B cell (primary cell): ENCODE measurements around the gene TSPAN16. TPM values are rescaled to one million over a fixed set of nuclear protein-coding genes. Genes with fewer than 3 reads are reported as not detected.

Experiments
- ATAC-seq: fragments of 200-7000 bp; cut with Tn5 transposase; one replicate; pipeline ENCODE4 v1.10.0; 2021; ENCODE audit warnings: low read depth, mild to moderate bottlenecking, moderate number of reproducible peaks, moderate library complexity
- CTCF ChIA-PET: fragments of 350-600 bp; sonication (Branson Sonifier 250); formaldehyde crosslinking; loops from one replicate; lab custom pipeline; 2021; ENCODE audit warnings: antibody characterized with exemption, inconsistent platforms; lab: Charles Lee
- POLR2A ChIA-PET: fragments of 350-600 bp; sonication (Branson Sonifier 250); formaldehyde crosslinking; loops from one replicate; lab custom pipeline; 2021; ENCODE audit warnings: antibody characterized with exemption; lab: Charles Lee
- DNase-seq: peaks from one replicate; pipeline ENCODE4 v3.0.0; 2013
- H2AFZ ChIP-seq: 2 replicates; pipeline ENCODE4 v1.6.1; 2012; ENCODE audit warnings: mild to moderate bottlenecking, low read depth, low read length; ENCODE audit not compliant: insufficient read depth, poor library complexity, severe bottlenecking
- H3K27ac ChIP-seq, 2 donors: 1 replicate in 1 of 2; 2 replicates in 1 of 2; pipeline ENCODE4 v1.5.1; 2012 to 2013; ENCODE audit warnings: low read length in 2 of 2, mild to moderate bottlenecking in 2 of 2, moderate library complexity in 1 of 2
- H3K27me3 ChIP-seq, 4 experiments: fragments of 200-600 bp in 1 of 4; sonication (generic) in 1 of 4; replicated peaks in 1 of 4; 1 replicate in 2 of 4; 2 replicates in 2 of 4; pipeline versions ENCODE4 v1.6.1 to v1.7.0; 2013 to 2016; ENCODE audit warnings: low read length in 3 of 4, mild to moderate bottlenecking in 2 of 4, mixed read lengths in 1 of 4, moderate library complexity in 1 of 4; ENCODE audit not compliant: insufficient read depth in 4 of 4, control insufficient read depth in 3 of 4; ENCODE audit errors: control extremely low read depth in 1 of 4
- H3K36me3 ChIP-seq, 2 experiments: replicated peaks in 1 of 2; 1 replicate in 1 of 2; 2 replicates in 1 of 2; pipeline versions ENCODE4 v1.6.1 to v1.7.1; 2013; ENCODE audit warnings: low read length in 1 of 2; ENCODE audit not compliant: insufficient read depth in 2 of 2, control insufficient read depth in 1 of 2; ENCODE audit errors: control extremely low read depth in 1 of 2, extremely low read depth in 1 of 2
- H3K4me1 ChIP-seq, 2 donors: fragments of 200-600 bp in 1 of 2; sonication (generic) in 1 of 2; 1 replicate in 1 of 2; 2 replicates in 1 of 2; pipeline versions ENCODE4 v1.5.1 to v1.6.1; 2013 to 2017; ENCODE audit warnings: low read length in 2 of 2; ENCODE audit not compliant: control insufficient read depth in 2 of 2, insufficient read depth in 2 of 2
- H3K4me2 ChIP-seq: replicated peaks from 2 replicates; pipeline ENCODE3; 2012; ENCODE audit warnings: mild to moderate bottlenecking, low read depth, low read length; ENCODE audit not compliant: poor library complexity, severe bottlenecking
- H3K4me3 ChIP-seq, 5 experiments: fragments of 200-600 bp in 1 of 5; sonication (generic) in 1 of 5; 1 replicate in 3 of 5; 2 replicates in 2 of 5; pipeline versions ENCODE4 v1.5.1 to v1.7.0; 2011 to 2016; ENCODE audit warnings: low read length in 4 of 5, mild to moderate bottlenecking in 4 of 5, low read depth in 2 of 5, control low read depth in 1 of 5, moderate library complexity in 1 of 5; ENCODE audit not compliant: insufficient read depth in 1 of 5; ENCODE audit errors: control extremely low read depth in 1 of 5, extremely low read depth in 1 of 5
- H3K79me2 ChIP-seq: fragments of 200-600 bp; sonication (generic); one replicate; pipeline ENCODE4 v1.6.0; 2016; ENCODE audit warnings: low read length; ENCODE audit not compliant: control insufficient read depth, insufficient read depth
- H3K9ac ChIP-seq: fragments of 200-600 bp; sonication (generic); 2 replicates; pipeline ENCODE4 v1.6.1; 2017; ENCODE audit warnings: mild to moderate bottlenecking, low read length, moderate library complexity
- H3K9me3 ChIP-seq, 3 donors: one replicate each; pipeline versions ENCODE4 v1.6.1 to v1.7.1; 2013; ENCODE audit warnings: low read length in 2 of 3; ENCODE audit not compliant: control insufficient read depth in 2 of 3, insufficient read depth in 1 of 3; ENCODE audit errors: control extremely low read depth in 1 of 3
- H4K20me1 ChIP-seq: 2 replicates; pipeline ENCODE4 v1.6.0; 2012; ENCODE audit warnings: mild to moderate bottlenecking, low read length; ENCODE audit not compliant: insufficient read depth, control insufficient read depth, poor library complexity, severe bottlenecking
- H3K27ac Mint-ChIP-seq: one replicate; pipeline ENCODE4 v1.8.0; 2021; ENCODE audit warnings: mixed read lengths
- H3K27me3 Mint-ChIP-seq: one replicate; pipeline ENCODE4 v1.8.0; 2021; ENCODE audit warnings: mixed read lengths
- H3K4me1 Mint-ChIP-seq: one replicate; pipeline ENCODE4 v1.8.0; 2021; ENCODE audit warnings: mixed read lengths
- H3K4me3 Mint-ChIP-seq: one replicate; pipeline ENCODE4 v1.8.0; 2021; ENCODE audit warnings: mixed read lengths
- H3K9me3 Mint-ChIP-seq: one replicate; pipeline ENCODE4 v1.8.0; 2022; ENCODE audit warnings: mixed read lengths; ENCODE audit not compliant: insufficient read depth
- CTCF ChIP-seq: fragments of 200-600 bp; IDR thresholded peaks from one replicate; pipeline ENCODE4 v1.8.0; 2022; ENCODE audit warnings: antibody characterized with exemption, mild to moderate bottlenecking
- EZH2 ChIP-seq: IDR thresholded peaks from 2 replicates; pipeline ENCODE4 v1.6.1; 2012; ENCODE audit warnings: borderline replicate concordance, low read depth, mild to moderate bottlenecking, moderate library complexity, low read length; ENCODE audit not compliant: insufficient read depth, poor library complexity, severe bottlenecking
- WGBS: methylation state at CpG from one replicate; pipeline ENCODE4 v1.1.5; 2013; ENCODE audit warnings: missing lambda C conversion rate; ENCODE audit not compliant: insufficient coverage; 5-methylcytosine and 5-hydroxymethylcytosine counted together
- intact Hi-C: fragments of 100-400 bp; cut with micrococcal nuclease; formaldehyde crosslinking; loops from one replicate; pipeline ENCODE4 v1.10.0; 2022
- polyA plus RNA-seq: library from polyadenylated mRNA; depleted of rRNA; stranded (reverse); fragments of >200 nt; gene quantifications from 2 replicates; pipeline ENCODE4 v1.2.3, GENCODE V29; 2012
- total RNA-seq, 2 donors: library from RNA; stranded (reverse); fragments of 120-200 nt in 1 of 2; gene quantifications; 1 replicate in 1 of 2; 2 replicates in 1 of 2; pipeline versions ENCODE4 v1.2.3 to v1.2.4, GENCODE V29; 2013 to 2022

TSPAN16 gene
- total and polyA plus RNA-seq, 2 donors (not counting 1 experiment from before 2014, with no cell fraction given), result not detected

GRCh38 chr19:11364296-11364904 is 68.4 kb downstream of the TSPAN16 start:
- no peaks in the 10 kb centered on the region for H3K27me3 ChIP-seq
- H3K4me1 Mint-ChIP-seq, result no peaks in the 10 kb centered on the region
- H3K4me1 ChIP-seq, result no peaks in the 10 kb centered on the region
- TF ChIP-seq CTCF (no peak), EZH2 (no peak)
- H3K79me2 ChIP-seq, result no peaks in the 10 kb centered on the region
- no peak overlapping the region for H3K4me3 ChIP-seq
- no peak for DNase-seq
- H3K9me3 ChIP-seq, result no peaks in the 10 kb centered on the region
- no peak overlapping the region for H3K27ac Mint-ChIP-seq
- H3K4me3 Mint-ChIP-seq, result no peak overlapping the region
- ChIA-PET POLR2A (no interaction called here), CTCF (interaction anchor here (1.5 kb wide), 1 partner anchor 26 kb away, joined by 3 read pairs; no protein-coding TSS in a partner anchor)
- WGBS, result 94% methylated on average over 25 of the region's 28 CpGs
- intact Hi-C loops, result no loop called here
- no peaks in the 10 kb centered on the region for H3K9me3 Mint-ChIP-seq
- H3K36me3 ChIP-seq, result peaks cover 0 to 21% of the 10 kb centered on the region in 2 experiments
- H2AFZ ChIP-seq, result no peak overlapping the region
- no peak overlapping the region for H3K9ac ChIP-seq
- no peaks in the 10 kb centered on the region for H3K27me3 Mint-ChIP-seq
- H3K27ac ChIP-seq, result no peak overlapping the region
- no peak for ATAC-seq
- H3K4me2 ChIP-seq, result no peak overlapping the region
- H4K20me1 ChIP-seq, result no peaks in the 10 kb centered on the region

GRCh38 chr19:11364935-11365334 is 69.0 kb downstream of the TSPAN16 start:
- Histone ChIP-seq H4K20me1 (no peaks in the 10 kb centered on the region), H3K4me1 (no peaks in the 10 kb centered on the region), H3K9ac (no peak overlapping the region), H3K36me3 (peaks cover 0 to 24% of the 10 kb centered on the region in 2 experiments), H3K27me3 (no peaks in the 10 kb centered on the region), H3K9me3 (no peaks in the 10 kb centered on the region), H3K79me2 (no peaks in the 10 kb centered on the region), H2AFZ (no peak overlapping the region), H3K27ac (no peak overlapping the region), H3K4me2 (no peak overlapping the region), H3K4me3 (no peak overlapping the region)
- WGBS, result no CpG with 5 or more reads among the region's 5 CpGs
- intact Hi-C loops, result no loop called here
- ChIA-PET POLR2A (no interaction called here), CTCF (no interaction called here)
- no peaks in the 10 kb centered on the region for H3K9me3 Mint-ChIP-seq
- H3K4me3 Mint-ChIP-seq, result no peak overlapping the region
- no peaks in the 10 kb centered on the region for H3K4me1 Mint-ChIP-seq
- no peak for TF ChIP-seq CTCF
- TF ChIP-seq EZH2, result no peak
- H3K27me3 Mint-ChIP-seq, result no peaks in the 10 kb centered on the region
- DNase-seq (no peak), ATAC-seq (no peak)
- no peak overlapping the region for H3K27ac Mint-ChIP-seq
